ENCODE measurements around the gene AFTPH.

The AFTPH gene

GRCh38 chr2:64629329-64629781 lies 105.2 kb downstream of the AFTPH start:
- Histone ChIP-seq H3K9ac (ENCODE audit: low read depth in 1 of 2, low read length in 2 of 2) (no peak overlapping the region), H3K36me3 (ENCODE audit: control insufficient read depth in 2 of 2, insufficient read depth in 2 of 2, low read length in 2 of 2) (peaks cover 5 to 19% of the 10 kb centered on the region in 2 donors)

GRCh38 chr2:64629875-64630274 lies 105.7 kb downstream of the AFTPH start:
- no peak overlapping the region for H3K4me3 ChIP-seq (ENCODE audit: low read length in 2 of 2)
- H3K36me3 ChIP-seq (ENCODE audit: control insufficient read depth in 2 of 2, insufficient read depth in 2 of 2, low read length in 2 of 2) = peaks cover 5 to 23% of the 10 kb centered on the region in 2 donors
- H3K27ac ChIP-seq (ENCODE audit: low read depth in 2 of 2, low read length in 2 of 2) = no peak overlapping the region
- H3K4me1 ChIP-seq (ENCODE audit: control insufficient read depth in 2 of 2, insufficient read depth in 2 of 2, low read length in 2 of 2) = peaks cover 0 to 4% of the 10 kb centered on the region in 2 donors
- no peaks in the 10 kb centered on the region for H3K9me3 ChIP-seq (ENCODE audit: control insufficient read depth in 2 of 2, low read length in 2 of 2)
- H3K9ac ChIP-seq (ENCODE audit: low read depth in 1 of 2, low read length in 2 of 2) = no peak overlapping the region
- H3K27me3 ChIP-seq (ENCODE audit: control insufficient read depth in 2 of 2, insufficient read depth in 2 of 2, low read length in 2 of 2) = no peaks in the 10 kb centered on the region

More at GRCh38 chr2:64629329-64629781, 105.2 kb downstream of the AFTPH start:
- no peaks in the 10 kb centered on the region for H3K9me3 ChIP-seq (ENCODE audit: control insufficient read depth in 2 of 2, low read length in 2 of 2)
- no peak overlapping the region for H3K4me3 ChIP-seq (ENCODE audit: low read length in 2 of 2)
- no peak overlapping the region for H3K27ac ChIP-seq (ENCODE audit: low read depth in 2 of 2, low read length in 2 of 2)
- peaks cover 0 to 4% of the 10 kb centered on the region in 2 donors for H3K4me1 ChIP-seq (ENCODE audit: control insufficient read depth in 2 of 2, insufficient read depth in 2 of 2, low read length in 2 of 2)
- no peaks in the 10 kb centered on the region for H3K27me3 ChIP-seq (ENCODE audit: control insufficient read depth in 2 of 2, insufficient read depth in 2 of 2, low read length in 2 of 2)

- peaks cover 5 to 29% of the 10 kb centered on the region in 2 donors for H3K36me3 ChIP-seq (ENCODE audit: control insufficient read depth in 2 of 2, insufficient read depth in 2 of 2, low read length in 2 of 2)
- H3K4me1 ChIP-seq (ENCODE audit: control insufficient read depth in 2 of 2, insufficient read depth in 2 of 2, low read length in 2 of 2) = peaks cover 0 to 4% of the 10 kb centered on the region in 2 donors
- no peaks in the 10 kb centered on the region for H3K27me3 ChIP-seq (ENCODE audit: control insufficient read depth in 2 of 2, insufficient read depth in 2 of 2, low read length in 2 of 2)
- H3K27ac ChIP-seq (ENCODE audit: low read depth in 2 of 2, low read length in 2 of 2) = no peak overlapping the region
- H3K9ac ChIP-seq (ENCODE audit: low read depth in 1 of 2, low read length in 2 of 2) = no peak overlapping the region
- H3K9me3 ChIP-seq (ENCODE audit: control insufficient read depth in 2 of 2, low read length in 2 of 2) = no peaks in the 10 kb centered on the region
- H3K4me3 ChIP-seq (ENCODE audit: low read length in 2 of 2) = no peak overlapping the region
Observed at GRCh38 chr2:64630752-64631151, 106.6 kb downstream of the AFTPH start.

- peaks cover 4 to 5% of the 10 kb centered on the region in 2 donors for H3K4me1 ChIP-seq (ENCODE audit: control insufficient read depth in 2 of 2, insufficient read depth in 2 of 2, low read length in 2 of 2)
Observed at GRCh38 chr2:64631771-64632170, 107.6 kb downstream of the AFTPH start.

GRCh38 chr2:64632835-64633819 lies 109.0 kb downstream of the AFTPH start:
- no peaks in the 10 kb centered on the region for H3K9me3 ChIP-seq (ENCODE audit: control insufficient read depth in 2 of 2, low read length in 2 of 2)
- H3K36me3 ChIP-seq (ENCODE audit: control insufficient read depth in 2 of 2, insufficient read depth in 2 of 2, low read length in 2 of 2) = peaks cover 8 to 37% of the 10 kb centered on the region in 2 donors
- no peak overlapping the region for H3K9ac ChIP-seq (ENCODE audit: low read depth in 1 of 2, low read length in 2 of 2)
- peaks cover 5 to 10% of the 10 kb centered on the region in 2 donors for H3K4me1 ChIP-seq (ENCODE audit: control insufficient read depth in 2 of 2, insufficient read depth in 2 of 2, low read length in 2 of 2)
- H3K27ac ChIP-seq (ENCODE audit: low read depth in 2 of 2, low read length in 2 of 2) = no peak overlapping the region
- no peaks in the 10 kb centered on the region for H3K27me3 ChIP-seq (ENCODE audit: control insufficient read depth in 2 of 2, insufficient read depth in 2 of 2, low read length in 2 of 2)
- no peak overlapping the region for H3K4me3 ChIP-seq (ENCODE audit: low read length in 2 of 2)

More at GRCh38 chr2:64631771-64632170, 107.6 kb downstream of the AFTPH start:
- Histone ChIP-seq H3K4me3 (ENCODE audit: low read length in 2 of 2) (no peak overlapping the region), H3K9me3 (ENCODE audit: control insufficient read depth in 2 of 2, low read length in 2 of 2) (no peaks in the 10 kb centered on the region), H3K36me3 (ENCODE audit: control insufficient read depth in 2 of 2, insufficient read depth in 2 of 2, low read length in 2 of 2) (peaks cover 8 to 37% of the 10 kb centered on the region in 2 donors), H3K27ac (ENCODE audit: low read depth in 2 of 2, low read length in 2 of 2) (no peak overlapping the region), H3K27me3 (ENCODE audit: control insufficient read depth in 2 of 2, insufficient read depth in 2 of 2, low read length in 2 of 2) (no peaks in the 10 kb centered on the region), H3K9ac (ENCODE audit: low read depth in 1 of 2, low read length in 2 of 2) (no peak overlapping the region)

GRCh38 chr2:64634345-64635267 lies 110.5 kb downstream of the AFTPH start:
- Histone ChIP-seq H3K9ac (ENCODE audit: low read depth in 1 of 2, low read length in 2 of 2) (no peak overlapping the region), H3K36me3 (ENCODE audit: control insufficient read depth in 2 of 2, insufficient read depth in 2 of 2, low read length in 2 of 2) (peaks cover 8 to 37% of the 10 kb centered on the region in 2 donors)

GRCh38 chr2:64635976-64636911 lies 112.1 kb downstream of the AFTPH start:
- Histone ChIP-seq H3K9ac (ENCODE audit: low read depth in 1 of 2, low read length in 2 of 2) (no peak overlapping the region), H3K4me3 (ENCODE audit: low read length in 2 of 2) (peak overlapping the region in 1 of 2 donors; percentile 9), H3K9me3 (ENCODE audit: control insufficient read depth in 2 of 2, low read length in 2 of 2) (no peaks in the 10 kb centered on the region), H3K4me1 (ENCODE audit: control insufficient read depth in 2 of 2, insufficient read depth in 2 of 2, low read length in 2 of 2) (peaks cover 5 to 10% of the 10 kb centered on the region in 2 donors), H3K27ac (ENCODE audit: low read depth in 2 of 2, low read length in 2 of 2) (peak overlapping the region; percentile 45 to 76), H3K27me3 (ENCODE audit: control insufficient read depth in 2 of 2, insufficient read depth in 2 of 2, low read length in 2 of 2) (no peaks in the 10 kb centered on the region), H3K36me3 (ENCODE audit: control insufficient read depth in 2 of 2, insufficient read depth in 2 of 2, low read length in 2 of 2) (peaks cover 3 to 28% of the 10 kb centered on the region in 2 donors)

More at GRCh38 chr2:64634345-64635267, 110.5 kb downstream of the AFTPH start:
- Histone ChIP-seq H3K27me3 (ENCODE audit: control insufficient read depth in 2 of 2, insufficient read depth in 2 of 2, low read length in 2 of 2) (no peaks in the 10 kb centered on the region), H3K4me3 (ENCODE audit: low read length in 2 of 2) (no peak overlapping the region), H3K4me1 (ENCODE audit: control insufficient read depth in 2 of 2, insufficient read depth in 2 of 2, low read length in 2 of 2) (peaks cover 5 to 10% of the 10 kb centered on the region in 2 donors), H3K27ac (ENCODE audit: low read depth in 2 of 2, low read length in 2 of 2) (no peak overlapping the region), H3K9me3 (ENCODE audit: control insufficient read depth in 2 of 2, low read length in 2 of 2) (no peaks in the 10 kb centered on the region)

GRCh38 chr2:64637000-64637635 lies 113.0 kb downstream of the AFTPH start:
- H3K9ac ChIP-seq (ENCODE audit: low read depth in 1 of 2, low read length in 2 of 2) = no peak overlapping the region
- H3K4me1 ChIP-seq (ENCODE audit: control insufficient read depth in 2 of 2, insufficient read depth in 2 of 2, low read length in 2 of 2) = peaks cover 5 to 10% of the 10 kb centered on the region in 2 donors
- peak overlapping the region; percentile 45 to 76 for H3K27ac ChIP-seq (ENCODE audit: low read depth in 2 of 2, low read length in 2 of 2)
- H3K9me3 ChIP-seq (ENCODE audit: control insufficient read depth in 2 of 2, low read length in 2 of 2) = no peaks in the 10 kb centered on the region
- H3K4me3 ChIP-seq (ENCODE audit: low read length in 2 of 2) = peak overlapping the region in 1 of 2 donors; percentile 9
- H3K27me3 ChIP-seq (ENCODE audit: control insufficient read depth in 2 of 2, insufficient read depth in 2 of 2, low read length in 2 of 2) = no peaks in the 10 kb centered on the region
- H3K36me3 ChIP-seq (ENCODE audit: control insufficient read depth in 2 of 2, insufficient read depth in 2 of 2, low read length in 2 of 2) = peaks cover 3 to 24% of the 10 kb centered on the region in 2 donors

Measured in mucosa of rectum (tissue), 2 donors.